Inflammatory macrophage treated with lipopolysaccharide for 4 hours (primary cell): ENCODE results near the gene PTPMT1.

ENCODE experiments used
- DNase-seq: peaks from one replicate; pipeline ENCODE4 v3.0.0-alpha.2; 2020

PTPMT1 gene

DNA sequence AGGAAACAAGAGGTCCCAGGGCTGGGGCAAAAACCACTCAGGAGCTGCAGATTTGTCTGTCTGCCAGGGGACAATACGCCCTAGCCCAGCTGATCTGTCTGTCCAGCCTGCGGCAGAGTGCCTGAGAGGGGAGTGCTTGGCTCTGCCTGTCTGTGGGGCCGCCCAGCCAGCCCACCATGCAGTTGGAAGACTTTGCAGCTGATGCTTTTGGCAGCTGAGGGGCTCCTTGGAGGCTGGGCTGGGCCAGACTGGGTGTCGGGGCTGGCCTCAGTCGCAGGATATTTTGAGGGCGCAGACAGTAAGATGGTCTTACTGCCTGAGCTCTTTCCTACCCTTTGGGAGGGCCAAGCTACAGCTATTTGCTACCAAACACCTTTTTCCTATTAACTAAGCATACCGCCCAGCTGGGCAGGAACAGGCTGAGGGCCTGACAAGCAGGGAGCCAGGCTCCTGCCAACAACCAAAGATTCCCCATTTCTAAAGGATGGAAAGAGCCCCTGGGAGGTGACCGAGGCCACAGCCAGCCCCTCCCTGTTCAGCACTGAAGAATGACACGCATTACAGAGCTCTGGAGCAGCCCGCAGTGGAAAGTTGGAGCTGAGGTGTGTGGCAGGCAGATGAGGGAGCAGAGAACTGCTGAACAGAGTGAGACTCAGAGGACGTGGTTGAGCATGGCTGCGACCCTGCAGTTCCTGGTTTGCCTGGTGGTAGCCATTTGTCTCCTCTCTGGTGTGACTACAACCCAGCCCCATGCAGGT is 20.9 kb downstream of the PTPMT1 start, which contains the start of gene FAM180B:
FAM180B (plus strand) TSS at position 581 of the 758 bp plus-strand sequence; CDS start at position 672, 91 bp downstream.
- DNase-seq = no peak

DNA sequence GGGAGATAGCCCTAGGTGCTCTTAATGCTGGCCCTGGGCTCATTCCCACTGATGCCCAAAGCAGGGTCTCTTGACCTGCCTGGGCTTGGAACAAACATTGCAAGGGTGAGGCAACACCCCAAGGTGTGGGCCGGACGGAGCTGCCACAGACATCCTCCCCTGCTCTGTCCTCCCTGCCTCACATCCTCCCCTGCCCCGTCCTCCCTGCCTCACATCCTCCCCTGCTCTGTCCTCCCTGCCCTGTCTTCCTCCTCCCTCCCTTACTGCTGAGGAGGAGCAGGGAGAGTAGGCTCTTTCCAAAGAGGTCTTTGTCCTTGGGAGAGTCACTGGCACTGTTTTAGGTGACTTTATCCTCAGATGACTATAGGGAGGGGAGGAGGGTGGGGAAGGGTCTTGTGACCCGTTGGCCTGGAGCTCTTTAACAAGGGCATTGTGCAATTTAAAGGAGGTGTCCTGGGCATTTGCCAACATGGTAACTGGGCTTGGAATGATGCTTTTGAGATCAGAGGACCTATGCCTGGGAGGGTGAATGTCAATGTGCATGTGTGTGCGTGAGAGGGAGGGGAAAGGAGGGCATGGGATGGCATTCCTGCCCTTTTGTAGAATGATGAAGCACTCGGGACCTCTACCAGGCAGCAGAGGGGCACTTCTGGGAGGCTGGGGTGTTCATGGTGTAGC is 21.8 kb downstream of the PTPMT1 start:
- DNase-seq = peak; percentile 26

DNA sequence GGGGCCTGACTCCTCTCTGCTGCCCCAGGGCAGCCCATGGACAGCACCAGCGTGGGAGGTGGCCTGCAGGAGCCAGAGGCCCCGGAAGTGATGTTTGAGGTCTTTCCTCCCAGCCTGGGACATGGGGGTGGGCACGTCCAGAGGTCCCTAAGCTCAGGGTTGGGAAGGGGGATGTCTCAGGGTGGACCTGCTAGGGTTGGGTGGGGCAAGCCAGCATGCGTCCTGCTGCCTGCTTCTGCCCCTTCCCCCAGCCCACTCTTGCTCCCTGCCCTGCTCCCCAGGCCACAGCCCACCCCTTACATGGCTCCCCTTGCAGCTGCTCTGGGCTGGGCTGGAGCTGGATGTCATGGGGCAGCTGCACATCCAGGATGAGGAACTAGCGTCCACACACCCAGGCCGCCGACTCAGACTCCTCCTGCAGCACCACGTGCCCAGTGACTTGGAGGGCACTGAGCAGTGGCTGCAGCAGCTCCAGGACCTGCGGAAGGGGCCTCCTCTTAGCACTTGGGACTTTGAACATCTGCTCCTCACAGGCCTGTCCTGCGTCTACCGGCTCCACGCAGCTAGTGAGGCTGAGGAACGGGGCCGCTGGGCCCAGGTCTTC is 22.4 kb downstream of the PTPMT1 start:
- DNase-seq = peak; percentile 89

DNA sequence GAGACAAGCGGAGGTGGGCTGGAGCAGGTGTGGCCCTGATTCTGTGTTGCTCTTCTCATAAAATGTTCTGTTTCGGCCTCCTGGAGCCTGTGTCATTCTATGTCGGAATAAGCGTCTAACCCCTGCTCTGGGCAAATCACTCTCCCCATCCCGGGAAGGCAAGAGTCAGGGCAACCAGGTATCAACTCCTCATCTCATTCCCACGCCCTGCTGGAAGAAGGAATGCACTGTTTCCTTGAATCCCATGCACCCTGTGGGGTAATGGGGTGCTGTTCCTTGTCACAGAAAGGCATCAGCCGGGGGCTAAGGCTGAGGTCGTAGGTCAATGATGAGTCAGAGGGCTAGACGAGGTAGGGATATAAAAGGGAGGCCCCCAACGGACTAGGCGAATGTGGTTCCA is 23.7 kb downstream of the PTPMT1 start:
- no peak for DNase-seq

DNA sequence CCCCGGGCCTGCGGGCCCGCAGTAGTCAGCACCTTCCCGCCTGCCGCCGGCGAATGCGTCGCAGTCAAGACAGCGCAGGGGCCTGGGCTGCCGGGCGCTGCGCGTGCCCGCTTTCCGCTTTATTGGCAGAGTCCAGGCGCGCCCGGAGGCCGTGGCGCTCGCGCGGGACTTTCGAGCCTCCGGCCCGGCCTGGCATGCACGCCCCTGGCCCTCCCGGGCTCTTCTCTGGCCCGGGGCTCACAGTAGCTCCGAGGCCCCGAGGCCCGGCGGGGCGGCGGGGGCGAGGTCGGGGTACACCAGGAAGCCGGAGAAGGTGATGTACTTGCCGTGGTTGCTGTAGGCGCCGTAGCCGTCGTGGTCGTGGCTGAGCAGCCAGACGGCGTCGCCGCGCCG is 24.2 kb downstream of the PTPMT1 start:
- no peak for DNase-seq

DNA sequence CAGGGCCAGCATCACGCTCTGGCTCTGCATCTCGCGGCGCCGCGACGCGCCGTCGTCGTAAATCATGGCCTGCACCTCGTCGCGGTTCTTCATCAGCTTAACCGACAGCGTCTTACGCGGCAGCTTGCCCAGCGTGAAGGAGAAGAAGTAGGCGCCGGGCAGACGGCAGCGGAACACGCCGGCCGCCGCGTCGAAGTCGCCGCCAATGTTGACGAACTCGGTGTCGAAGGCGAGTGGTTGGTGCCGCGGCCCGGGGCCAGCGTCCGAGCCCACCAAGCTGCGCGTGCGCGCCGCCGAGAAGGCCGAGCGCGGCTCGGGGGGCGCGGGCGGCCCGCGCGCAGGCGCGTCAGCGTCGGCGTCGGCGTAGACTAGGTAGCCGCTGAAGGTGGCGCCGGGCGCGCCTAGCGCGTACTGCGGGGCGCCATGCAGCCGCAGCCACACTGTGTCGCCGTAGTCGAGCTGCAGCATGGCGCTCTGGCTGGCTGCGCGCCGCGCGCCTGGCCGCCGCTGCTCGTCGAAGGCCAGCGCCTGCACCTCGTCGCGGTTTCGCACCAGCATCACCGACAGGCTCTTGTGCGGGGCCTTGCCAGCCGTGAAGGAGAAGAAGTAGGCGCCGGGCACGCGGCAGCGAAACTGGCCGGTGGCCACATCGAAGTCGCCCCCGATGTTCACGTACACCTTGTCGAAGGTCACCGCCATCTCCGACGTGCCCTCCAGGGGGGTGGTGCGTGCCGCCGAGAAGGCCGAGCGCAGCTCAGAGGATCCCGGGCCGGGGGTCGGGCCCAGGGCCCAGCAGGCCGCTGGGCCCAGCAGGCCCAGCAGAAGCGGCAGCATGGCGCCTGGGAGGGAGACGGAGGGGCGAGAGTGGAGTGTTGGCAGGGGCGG is 24.8 kb downstream of the PTPMT1 start:
- DNase-seq = no peak

DNA sequence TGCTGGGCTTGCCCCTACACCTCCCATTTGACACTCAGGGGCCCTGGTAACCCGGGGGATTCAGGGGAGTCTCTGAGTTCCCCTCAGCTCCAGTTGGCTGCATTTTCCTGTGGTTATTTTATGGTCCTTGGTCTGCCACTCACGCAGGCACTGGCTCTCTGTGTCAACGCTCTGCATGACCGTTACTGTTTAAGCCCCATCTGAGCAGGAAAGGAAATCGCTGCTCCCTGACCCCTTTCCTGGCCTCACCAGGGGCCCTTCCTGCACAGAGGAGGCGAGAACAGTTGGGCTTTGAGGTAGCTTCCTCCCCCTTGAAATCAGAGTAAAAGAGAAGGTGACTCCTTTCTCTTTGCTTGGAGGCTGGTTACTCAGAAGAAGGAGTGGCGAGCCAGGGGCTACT is 26.4 kb downstream of the PTPMT1 start:
- no peak for DNase-seq

DNA sequence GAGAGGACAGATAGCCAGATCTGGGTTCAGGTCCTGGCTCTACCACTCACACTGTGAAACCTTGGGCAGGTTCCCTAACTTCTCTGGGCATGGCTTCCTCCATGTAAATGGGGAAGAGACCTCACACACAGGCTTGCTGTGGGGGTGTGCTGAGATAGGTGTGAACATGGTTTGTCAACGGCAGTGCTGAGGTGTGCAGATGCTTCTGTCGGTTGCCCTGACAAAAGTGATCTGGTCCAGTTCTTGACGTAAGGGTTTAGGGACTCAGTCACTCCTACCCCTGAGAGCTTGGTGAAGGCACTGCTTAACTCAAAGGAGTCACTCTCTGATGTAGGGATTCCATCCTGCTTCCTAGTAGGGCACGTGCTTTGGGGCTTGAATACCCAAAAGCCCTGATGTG is 26.9 kb downstream of the PTPMT1 start:
- no peak for DNase-seq

DNA sequence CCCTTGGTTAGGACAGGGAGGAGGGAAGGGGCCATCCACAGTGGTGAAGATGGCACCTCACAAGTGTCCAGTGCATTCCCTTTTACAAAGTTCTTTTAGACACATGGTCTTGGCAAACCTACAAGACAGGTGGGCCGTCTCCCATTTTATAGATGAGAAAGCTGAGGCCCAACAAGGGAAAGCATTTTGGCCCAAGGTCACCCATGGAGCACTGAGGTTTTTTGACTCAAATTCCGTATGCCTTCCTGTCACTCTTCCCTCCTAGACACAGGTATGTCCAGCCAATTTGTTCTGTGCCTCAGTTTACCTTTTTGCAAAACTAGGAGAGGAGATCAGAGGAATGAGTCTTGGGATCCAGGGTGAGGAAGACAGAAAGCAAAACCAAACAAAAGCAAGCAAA is 27.6 kb downstream of the PTPMT1 start:
- no peak for DNase-seq

DNA sequence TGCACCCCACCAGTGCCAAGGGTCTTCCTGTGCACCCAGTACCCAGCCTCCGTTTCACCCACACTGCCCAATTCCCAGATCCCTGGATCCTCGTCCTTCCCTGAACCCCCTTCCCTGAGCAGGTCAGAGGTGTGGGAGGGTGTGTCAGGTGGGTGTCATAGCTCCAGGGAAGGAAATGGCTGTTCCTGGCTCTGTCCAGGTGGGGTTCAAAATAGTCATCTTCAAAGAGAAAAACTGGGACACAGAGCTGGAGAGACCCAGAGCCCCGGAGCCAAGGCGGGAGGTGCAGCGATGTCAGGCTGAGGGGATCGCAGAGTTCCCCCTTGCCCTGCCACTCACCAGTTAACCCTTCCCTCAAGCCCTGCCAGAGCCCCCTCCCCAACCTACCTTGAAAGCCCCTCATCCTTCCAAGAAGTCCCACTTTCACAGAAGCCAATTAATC is 28.1 kb downstream of the PTPMT1 start:
- DNase-seq = no peak

DNA sequence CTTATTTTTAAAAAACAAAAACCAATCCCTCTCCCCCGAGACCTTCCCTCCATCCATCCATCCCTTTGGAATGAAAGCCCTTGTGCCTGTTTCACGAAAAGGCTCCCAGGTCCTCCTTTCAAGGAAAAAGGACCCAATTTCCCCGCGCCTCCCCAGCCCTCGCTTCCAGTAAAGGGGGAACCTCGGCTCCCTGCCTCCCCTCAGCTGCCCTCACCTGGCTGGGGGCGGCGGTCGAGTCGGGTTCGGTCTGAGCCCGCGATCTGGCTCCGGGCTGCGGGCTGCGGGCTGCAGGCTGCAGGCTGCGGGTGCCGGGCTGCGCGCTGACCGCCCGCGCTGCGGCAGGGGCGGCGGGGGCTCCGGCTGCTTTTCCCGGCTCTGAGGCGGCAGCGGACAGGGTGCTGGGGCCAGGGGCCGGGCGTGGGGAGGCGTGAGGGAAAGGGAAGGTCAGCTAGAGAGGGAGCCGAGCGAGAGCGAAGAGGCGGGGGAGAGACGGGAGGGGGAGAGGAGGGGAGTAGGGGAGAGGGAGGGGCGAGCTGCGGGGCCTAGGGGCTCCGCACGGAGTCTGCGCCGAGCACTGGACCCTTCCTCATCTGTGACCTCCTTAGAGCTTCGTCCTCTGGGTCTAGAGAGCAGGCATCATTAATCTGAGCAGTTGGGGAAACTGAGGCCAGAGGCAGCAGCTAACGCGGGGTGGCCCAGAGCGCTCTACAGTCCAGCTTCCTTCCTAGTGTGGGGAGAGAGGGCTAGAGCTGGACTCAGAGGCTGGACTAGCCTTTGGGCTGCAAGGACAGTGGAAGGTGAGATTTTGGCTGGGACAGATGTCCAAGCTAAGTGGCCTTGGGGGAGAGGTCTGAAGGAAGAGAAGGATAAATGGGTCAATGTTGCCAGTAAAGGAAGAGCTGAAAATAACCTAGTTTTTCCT is 28.8 kb downstream of the PTPMT1 start, which contains the start of gene C1QTNF4:
C1QTNF4 (minus strand) TSS at position 478 of the 922 bp plus-strand sequence. CDS start 3,601 bp downstream, outside the sequence.
- no peak for DNase-seq

DNA sequence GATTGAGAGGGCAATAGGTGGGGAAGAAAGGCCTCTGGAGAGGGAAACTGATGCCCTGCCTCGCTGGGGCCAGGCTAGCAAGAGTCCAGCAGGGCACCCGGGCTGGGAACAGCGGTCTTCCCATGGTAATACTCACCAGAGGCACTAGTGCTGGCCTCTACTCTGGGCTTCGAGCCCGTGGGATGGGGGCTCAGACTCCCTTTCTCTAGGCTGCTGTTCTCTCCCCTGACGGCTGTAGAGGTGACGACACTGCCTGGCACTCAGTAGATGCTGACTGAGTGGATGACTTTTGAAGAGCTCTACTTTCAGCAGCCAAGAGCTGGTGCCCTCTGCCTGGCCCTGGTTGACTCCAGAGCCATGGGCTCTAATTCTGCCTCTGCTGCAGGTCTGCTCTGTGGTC is 29.6 kb downstream of the PTPMT1 start:
- no peak for DNase-seq

DNA sequence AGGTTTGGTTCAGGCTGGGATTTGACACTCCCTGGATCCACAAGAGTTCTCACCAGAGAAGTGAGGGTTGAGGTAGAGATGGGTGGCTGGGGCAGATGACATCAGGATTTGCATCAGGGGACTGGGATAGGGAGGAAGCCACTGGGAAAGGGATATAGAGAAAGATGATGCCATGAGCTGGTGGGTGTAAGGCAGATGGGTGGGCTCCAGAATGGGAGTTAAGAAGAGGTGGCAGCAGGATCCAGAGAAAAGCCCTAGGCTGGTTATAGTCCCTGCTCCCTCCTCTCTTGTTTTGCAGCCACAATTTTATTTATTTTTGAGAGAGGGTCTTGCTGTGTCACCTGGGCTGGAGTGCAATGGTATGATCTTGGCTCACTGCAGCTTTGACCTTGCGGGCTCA is 30.6 kb downstream of the PTPMT1 start:
- no peak for DNase-seq

DNA sequence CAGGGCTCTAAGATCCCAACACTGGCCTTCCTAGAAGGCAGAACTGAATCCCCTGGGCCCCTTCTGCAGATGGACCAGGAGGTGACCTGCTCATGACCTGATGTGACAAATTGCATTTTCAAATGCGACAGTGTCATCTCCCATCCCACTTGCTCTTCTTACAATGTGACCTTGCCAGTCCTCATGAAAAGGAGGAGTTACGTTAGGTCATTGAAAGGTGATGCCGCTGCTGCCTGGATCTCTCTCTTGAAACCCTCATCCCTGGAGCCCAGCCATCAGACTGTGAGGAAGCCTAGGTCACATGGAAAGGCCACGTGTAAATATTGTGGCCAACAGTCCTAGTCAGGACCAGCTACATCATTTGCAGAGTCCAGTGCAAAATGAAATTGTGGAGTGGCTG is 34.5 kb downstream of the PTPMT1 start:
- DNase-seq = no peak

DNA sequence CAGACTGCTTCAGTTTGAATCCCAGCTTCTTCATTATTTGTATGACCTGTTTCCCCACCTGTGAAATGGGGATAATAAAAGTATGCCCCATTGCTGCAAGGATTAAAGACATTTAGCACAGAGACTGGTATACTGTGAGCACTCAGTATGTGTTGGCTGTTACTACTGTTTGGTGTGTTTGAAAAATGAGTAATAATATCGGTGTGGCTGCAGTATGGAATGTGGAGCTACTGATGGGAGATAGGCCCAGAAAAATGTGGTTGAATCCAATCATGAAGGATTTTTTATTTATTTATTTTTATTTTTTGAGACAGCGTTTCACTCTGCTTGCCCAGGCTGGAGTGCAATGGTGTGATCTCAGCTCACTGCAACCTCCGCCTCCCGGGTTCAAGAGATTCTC is 37.9 kb downstream of the PTPMT1 start:
- DNase-seq = no peak

DNA sequence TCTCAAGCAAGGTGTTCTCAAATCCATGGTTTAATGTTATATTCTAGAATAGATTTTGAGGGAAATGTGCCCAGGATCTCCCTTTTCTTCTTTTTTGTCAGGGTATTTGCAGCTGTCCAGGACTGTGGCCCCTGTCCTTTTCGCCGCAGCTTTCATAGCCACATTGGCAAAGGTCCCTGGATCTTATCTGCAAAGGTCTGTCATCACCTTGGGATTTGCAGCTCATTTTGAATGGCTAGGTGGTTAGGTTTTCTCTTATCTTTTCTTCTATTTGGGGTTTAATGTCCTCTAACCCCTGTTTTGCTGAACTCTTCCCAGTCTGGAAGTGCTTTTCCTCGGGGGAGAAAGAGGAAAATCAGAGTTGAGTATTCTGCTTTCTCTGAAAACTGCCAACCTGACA is 40.5 kb downstream of the PTPMT1 start:
- no peak for DNase-seq

DNA sequence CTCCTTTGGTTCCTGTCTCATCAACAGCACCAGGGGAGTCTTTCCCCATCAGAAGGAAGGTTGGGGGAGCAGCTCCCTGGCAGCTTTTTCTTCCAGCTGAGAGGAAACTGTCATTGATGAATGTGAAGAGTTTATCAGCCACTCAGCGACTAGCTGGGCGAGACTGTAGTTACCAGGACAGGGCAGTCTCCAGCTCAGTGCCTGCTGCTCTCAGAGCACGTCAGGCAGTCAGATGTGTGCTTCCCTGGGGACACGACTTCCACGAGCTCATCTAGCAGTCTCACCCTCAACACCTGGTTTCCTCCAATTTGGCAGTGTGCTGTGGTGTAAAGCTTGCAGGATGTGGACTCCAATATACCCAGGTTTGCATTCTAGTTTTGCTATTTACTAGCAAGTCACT is 41.3 kb downstream of the PTPMT1 start:
- DNase-seq = no peak

DNA sequence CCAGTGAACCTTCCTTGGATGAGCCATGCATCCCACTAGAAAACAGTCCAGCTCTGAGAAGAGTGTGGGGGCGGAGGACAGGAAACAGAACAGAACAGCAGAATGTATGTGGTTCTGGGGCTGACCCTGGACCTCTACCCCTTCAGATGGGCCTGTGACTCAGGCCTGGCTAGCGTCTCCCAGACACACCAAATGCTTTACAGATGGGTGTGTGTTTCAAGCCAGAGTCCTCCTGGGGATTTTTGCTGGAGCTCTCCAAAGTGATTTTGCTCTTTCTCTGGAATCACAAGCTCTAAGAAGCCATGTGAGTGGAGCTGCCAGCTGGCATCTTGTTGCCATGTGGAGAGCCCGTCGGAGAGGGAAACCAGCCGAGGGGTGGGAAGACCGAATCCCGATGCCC is 42.0 kb downstream of the PTPMT1 start:
- no peak for DNase-seq

DNA sequence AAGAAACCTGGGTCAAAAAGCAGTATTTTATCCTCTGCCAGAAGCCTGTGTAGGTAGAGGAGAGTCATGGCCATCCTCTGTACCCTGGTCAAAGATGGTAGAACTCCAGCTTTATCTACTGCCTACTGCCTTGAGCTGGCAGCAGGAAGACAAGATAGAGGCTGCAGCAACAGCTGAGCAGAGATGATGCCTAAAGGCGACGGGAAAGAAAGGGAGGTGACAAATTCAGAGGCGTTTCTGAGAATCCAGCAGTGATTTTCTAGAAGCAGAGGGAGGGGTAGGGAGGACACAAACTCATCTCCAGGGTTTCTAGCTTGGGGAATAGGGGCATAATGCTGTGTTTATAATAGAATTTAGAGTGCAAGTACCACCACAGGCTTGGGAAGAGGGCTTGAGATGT is 44.3 kb downstream of the PTPMT1 start:
- DNase-seq = no peak

DNA sequence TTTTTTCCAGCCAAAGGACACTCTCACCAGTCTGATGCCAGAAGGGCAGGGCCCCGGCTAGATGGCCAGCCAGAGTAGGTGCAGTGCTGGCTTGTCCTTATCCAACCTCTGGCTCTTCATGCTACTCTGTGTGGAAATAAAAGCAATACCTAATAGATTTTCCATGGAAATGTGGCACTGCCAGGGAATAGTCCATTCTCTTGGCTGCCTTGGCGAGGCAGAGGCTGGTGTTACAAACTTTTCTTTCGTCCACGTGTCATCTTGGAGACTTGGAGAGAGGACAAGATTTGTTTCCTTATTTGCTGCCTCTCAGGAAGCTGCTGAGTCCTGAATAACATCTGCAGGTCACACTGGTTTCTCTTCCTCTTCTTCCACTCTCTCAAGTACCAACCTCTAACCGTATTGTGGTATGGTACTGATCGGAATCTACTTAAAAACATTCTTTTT is 46.0 kb downstream of the PTPMT1 start:
- peak; percentile 64 for DNase-seq

DNA sequence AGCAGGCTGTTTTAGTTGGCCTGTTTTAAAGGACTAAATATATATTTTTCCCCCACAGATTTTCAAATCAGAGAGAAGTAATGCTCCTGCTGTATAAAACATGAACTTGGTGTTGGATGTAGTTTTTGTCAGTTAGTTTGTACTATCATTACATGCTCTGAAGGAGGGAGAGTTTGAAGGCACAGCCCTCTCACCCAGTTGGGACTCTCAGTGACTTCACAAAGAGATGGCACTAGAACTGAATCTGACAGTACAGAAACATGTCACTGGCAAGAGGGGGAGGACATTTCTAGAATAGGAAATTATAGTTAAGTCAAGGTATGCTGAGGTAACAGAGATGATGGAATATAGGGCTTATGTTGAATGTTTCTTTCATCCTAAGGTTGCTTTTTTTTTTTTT is 49.9 kb downstream of the PTPMT1 start:
- DNase-seq = no peak
